Left renal pelvis (tissue), 4 donors: Measurements from ENCODE around the gene PTH2. TPM values are rescaled to one million over a fixed set of nuclear protein-coding genes. Genes with fewer than 3 reads are reported as not detected.
A peak's percentile ranks its signal among the peaks of the same experiment; 100 is the strongest.
"Not testable (repeated sequence)": the region's sequence is repeated elsewhere in the genome, so short reads cannot be mapped to it uniquely, and the experiment has no call there.

Experiments used
- DNase-seq, 4 donors: peaks; one replicate each; pipeline ENCODE4 v3.0.0-alpha.2; 2013; ENCODE audit warnings: low read depth in 4 of 4, low spot score in 3 of 4
- polyA plus RNA-seq, 4 donors: library from polyadenylated mRNA; unstranded; fragments of 120-200 nt; gene quantifications; one replicate each; pipeline ENCODE4 v1.2.1, GENCODE V29; 2013; ENCODE audit not compliant: insufficient read length in 4 of 4

The PTH2 gene
- not detected for polyA plus RNA-seq

- DNase-seq = no peak
These were observed at the start of gene PTH2 for GRCh38 chr19:49423071-49423984. PTH2 (minus strand) TSS chr19:49423441; CDS start chr19:49423339, 102 bp downstream.

DNA sequence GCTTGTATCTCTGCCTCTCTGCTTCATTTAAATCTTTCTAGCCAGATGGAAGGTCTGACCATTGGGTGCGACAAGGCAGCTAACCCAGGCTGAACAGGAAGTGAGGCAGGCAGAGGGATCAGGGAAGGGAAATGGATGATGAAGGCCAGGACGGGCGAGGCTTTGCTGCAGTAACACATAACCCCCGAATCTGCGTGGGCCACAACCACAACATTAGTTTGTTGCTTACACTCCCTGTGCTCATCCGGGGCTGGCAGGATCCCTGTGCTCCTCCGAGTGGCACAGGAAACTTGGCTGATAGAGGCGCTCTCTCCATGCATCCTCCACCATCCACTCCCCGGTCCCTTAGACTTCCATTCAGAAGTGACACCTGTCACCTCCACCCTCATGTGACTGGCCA is 49.7 kb upstream of the PTH2 start:
- no peak for DNase-seq

GRCh38 chr19:49470615-49470978 is 47.4 kb upstream of the PTH2 start:
- no peak for DNase-seq

- DNase-seq = no peak
These were observed 46.8 kb upstream of the PTH2 start for GRCh38 chr19:49469828-49470614.

- no peak for DNase-seq
These were observed 45.7 kb upstream of the PTH2 start for GRCh38 chr19:49468746-49469447.

DNA sequence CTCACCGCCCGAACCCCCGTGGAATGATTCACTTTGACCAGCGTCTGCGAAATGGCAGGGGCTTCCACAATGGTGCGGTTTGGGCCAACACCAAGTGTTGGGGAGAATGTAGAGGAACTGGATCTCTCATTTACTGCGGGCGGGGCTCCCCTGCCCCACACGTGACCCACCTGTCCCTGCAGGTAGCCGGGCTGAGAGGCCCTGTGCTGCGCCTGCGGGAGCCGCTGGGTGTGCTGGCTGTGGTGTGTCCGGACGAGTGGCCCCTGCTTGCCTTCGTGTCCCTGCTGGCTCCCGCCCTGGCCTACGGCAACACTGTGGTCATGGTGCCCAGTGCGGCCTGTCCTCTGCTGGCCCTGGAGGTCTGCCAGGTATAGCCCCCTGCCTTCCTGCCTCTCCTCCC is 45.0 kb upstream of the PTH2 start:
- DNase-seq = no peak

- no peak for DNase-seq
These were observed 42.1 kb upstream of the PTH2 start for GRCh38 chr19:49465371-49465770.

- no peak for DNase-seq
These were observed 40.9 kb upstream of the PTH2 start for GRCh38 chr19:49463960-49464740.

GRCh38 chr19:49462492-49462891 is 39.3 kb upstream of the PTH2 start:
- DNase-seq = no peak

DNA sequence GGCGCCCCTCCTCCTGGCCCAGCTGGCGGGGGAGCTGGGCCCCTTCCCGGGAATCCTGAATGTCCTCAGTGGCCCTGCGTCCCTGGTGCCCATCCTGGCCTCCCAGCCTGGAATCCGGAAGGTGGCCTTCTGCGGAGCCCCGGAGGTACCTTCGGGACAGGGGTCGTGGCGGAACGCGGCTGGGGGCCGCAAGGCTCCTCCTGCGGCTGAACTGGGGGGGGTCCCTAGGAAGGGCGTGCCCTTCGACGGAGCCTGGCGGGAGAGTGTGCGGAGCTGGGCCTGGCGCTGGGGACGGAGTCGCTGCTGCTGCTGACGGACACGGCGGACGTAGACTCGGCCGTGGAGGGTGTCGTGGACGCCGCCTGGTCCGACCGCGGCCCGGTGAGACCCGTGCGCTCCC is 38.4 kb upstream of the PTH2 start:
- DNase-seq = no peak

- not testable (repeated sequence) for DNase-seq
These were observed 37.9 kb upstream of the PTH2 start for GRCh38 chr19:49461130-49461529.

DNA sequence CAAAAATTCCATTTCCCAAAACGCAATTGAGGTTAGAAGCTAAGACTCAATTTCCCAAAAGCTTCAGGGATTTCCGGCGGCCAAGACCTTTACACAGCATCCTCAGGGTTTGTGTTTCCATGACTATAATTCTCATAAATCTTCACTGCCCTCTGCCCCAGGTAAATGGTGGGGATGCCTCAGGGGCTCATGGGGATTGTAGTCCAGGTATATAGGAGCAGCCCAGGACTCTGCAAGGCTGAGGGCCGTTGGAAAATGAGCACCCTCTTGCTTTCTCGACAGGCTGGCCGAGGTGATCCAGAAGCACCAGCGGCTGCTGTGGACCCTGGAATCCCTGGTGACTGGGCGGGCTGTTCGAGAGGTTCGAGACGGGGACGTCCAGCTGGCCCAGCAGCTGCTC is 36.1 kb upstream of the PTH2 start:
- no peak for DNase-seq

DNA sequence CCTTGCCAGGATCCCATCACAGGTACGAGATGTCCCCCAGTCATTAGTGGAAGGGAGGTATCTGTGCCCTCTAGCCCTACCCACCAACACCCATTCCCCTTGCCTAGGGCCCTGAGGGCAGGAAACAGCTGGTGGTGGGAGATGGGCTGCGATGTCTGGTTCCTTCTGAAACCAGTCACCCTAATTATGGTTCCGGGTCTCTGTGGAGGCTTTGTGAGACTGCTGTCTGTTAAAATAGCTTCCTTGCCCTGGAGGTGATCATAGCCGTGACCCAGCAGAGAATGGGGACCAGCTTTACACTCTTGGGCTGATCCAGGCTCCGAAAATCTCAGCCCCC is 35.3 kb upstream of the PTH2 start:
- DNase-seq = no peak

DNA sequence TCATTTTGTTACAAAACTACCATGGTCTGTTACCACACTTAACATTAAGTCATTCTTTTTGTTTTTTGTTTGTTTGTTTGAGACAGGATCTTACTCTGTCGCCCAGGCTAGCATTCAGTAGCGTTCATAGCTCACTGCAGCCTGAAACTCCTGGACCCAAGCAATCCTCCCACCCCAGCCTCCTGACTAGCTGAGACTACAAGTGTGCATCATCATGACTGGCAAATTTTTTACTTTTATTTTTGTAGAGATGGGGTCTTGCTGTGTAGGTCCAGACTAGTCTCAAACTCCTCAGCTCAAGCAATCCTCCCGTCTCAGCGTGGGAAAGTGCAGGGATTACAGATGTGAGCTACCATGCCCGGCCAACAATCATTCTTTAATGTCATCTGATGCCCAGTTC is 33.1 kb upstream of the PTH2 start:
- no peak for DNase-seq

DNA sequence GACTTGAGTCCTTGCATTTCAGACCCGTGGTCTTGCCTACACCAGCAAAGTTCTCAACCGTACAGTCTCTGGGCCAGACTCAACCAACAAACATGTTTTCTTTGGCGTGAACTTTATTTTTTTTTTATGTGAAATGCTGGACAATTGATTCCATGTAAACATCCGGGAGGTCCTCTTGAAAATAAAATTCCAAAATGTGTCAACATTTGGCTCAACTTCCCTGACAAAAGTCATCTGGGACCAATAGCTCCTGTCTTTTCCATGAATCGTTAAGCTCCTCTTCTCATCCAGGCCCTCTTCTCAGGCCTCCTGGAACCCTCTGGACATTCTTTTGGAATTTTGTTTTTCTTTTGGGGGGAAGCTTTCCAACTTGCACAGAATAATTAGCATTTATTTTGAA is 32.5 kb upstream of the PTH2 start:
- DNase-seq = peak in 2 of 4 donors; percentile 57 to 59

DNA sequence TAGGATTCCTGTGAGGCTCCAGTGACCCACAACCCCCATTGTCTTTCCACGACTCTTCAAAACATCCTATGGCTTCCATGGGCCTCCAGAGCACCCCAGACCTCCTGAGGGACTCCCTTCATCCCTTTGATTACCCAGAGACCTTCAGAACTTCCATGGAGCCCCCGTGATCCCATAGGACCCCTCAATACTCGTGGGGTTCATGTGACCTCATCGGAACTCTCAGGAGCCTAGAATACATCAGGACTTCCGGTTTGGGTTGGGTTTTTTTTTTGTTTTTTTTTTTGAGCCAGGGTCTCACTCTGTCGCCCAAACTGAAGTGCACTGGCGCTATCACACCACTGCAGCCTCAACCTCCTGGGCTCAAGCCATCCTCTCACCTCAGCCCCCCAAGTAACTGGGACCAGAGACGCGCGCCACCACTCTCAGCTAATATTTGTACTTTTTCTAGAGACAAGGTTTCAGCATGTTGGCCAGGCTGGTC is 30.6 kb upstream of the PTH2 start:
- no peak for DNase-seq

- DNase-seq = peak; percentile 92 to 98 (median 95)
These were observed 29.9 kb upstream of the PTH2 start, which contains the start of gene ALDH16A1 for GRCh38 chr19:49453013-49453756. ALDH16A1 (plus strand) TSS chr19:49453225; CDS start chr19:49453332, 107 bp downstream.

GRCh38 chr19:49451430-49452181 is 28.4 kb upstream of the PTH2 start, which contains the start of gene PIH1D1:
PIH1D1 (minus strand) TSS chr19:49451814; CDS start chr19:49451574, 240 bp downstream.
- peak; percentile 94 to 98 (median 98) for DNase-seq

DNA sequence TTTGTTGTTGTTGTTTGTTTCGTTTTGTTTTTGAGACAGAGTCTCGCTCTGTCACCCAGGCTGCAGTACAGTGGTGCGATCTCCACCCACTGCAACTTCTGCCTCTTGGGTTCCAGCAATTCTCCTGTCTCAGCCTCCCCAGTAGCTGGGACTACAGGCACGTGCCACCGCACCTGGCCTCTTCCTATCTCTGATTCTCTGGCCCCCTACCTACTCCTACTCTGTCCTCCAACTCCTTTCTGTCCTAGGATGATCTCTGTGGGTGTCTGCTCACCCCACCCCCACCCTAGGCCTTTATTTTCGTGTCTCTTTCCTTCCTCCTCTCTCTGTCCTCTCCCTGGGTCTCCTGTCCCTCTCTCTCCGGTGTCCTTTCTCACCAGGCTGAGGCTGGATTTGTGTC is 27.2 kb upstream of the PTH2 start:
- DNase-seq = no peak
